ENCODE measurements around the gene GABRR2.
A peak's percentile ranks its signal among the peaks of the same experiment; 100 is the strongest.

The GABRR2 gene

GRCh38 chr6:89339565-89339964 lies 24.5 kb upstream of the GABRR2 start:
- Histone ChIP-seq H3F3A (ENCODE audit: insufficient read depth, low read length) (peaks cover 45% of the 10 kb centered on the region), H3K9me3 (replicated peaks; ENCODE audit: insufficient read depth, low read length) (no peaks in the 10 kb centered on the region), H4K20me1 (ENCODE audit: insufficient read depth, low read length) (peaks cover 14% of the 10 kb centered on the region), H3K4me1 (ENCODE audit: low read length) (peaks cover 33% of the 10 kb centered on the region), H3K27ac (ENCODE audit: low read length) (peak overlapping the region; percentile 32; the same call in 1 of the 2 replicates), H2AFZ (ENCODE audit: low read length) (no peak overlapping the region), H3K4me2 (ENCODE audit: low read depth, low read length) (no peak overlapping the region), H3K27me3 (replicated peaks; ENCODE audit: insufficient read depth, low read length) (no peaks in the 10 kb centered on the region), H3K9ac (ENCODE audit: low read length) (no peak overlapping the region), H3K79me2 (ENCODE audit: low read length) (peaks cover 93% of the 10 kb centered on the region), H3K4me3 (ENCODE audit: low read length) (no peak overlapping the region), H3K36me3 (replicated peaks; ENCODE audit: insufficient read depth, low read length) (peaks cover 40% of the 10 kb centered on the region), H3K9me2 (replicated peaks; ENCODE audit: insufficient read depth, low read length) (no peaks in the 10 kb centered on the region)
- TF ChIP-seq CTCF (IDR thresholded peaks at IDR 0.05; ENCODE audit: low read length), result no peak
- TF ChIP-seq EZH2 (optimal IDR thresholded peaks at IDR 0.05; ENCODE audit: low read depth, low read length), result no peak
- no peak for TF ChIP-seq EZH2phosphoT487 (IDR thresholded peaks at IDR 0.05; ENCODE audit: low read length)
- no peak for DNase-seq

GRCh38 chr6:89335164-89335563 lies 20.1 kb upstream of the GABRR2 start:
- Histone ChIP-seq H3K4me1 (ENCODE audit: low read length) (0 out of 2 replicates have a peak, but pooled peaks cover 5% of the 10 kb centered on the region), H3K4me2 (ENCODE audit: low read depth, low read length) (no peak overlapping the region), H3F3A (ENCODE audit: insufficient read depth, low read length) (peaks cover 27% of the 10 kb centered on the region), H3K4me3 (ENCODE audit: low read length) (no peak overlapping the region), H3K9ac (ENCODE audit: low read length) (no peak overlapping the region), H2AFZ (ENCODE audit: low read length) (no peak overlapping the region), H3K27me3 (replicated peaks; ENCODE audit: insufficient read depth, low read length) (no peaks in the 10 kb centered on the region), H4K20me1 (ENCODE audit: insufficient read depth, low read length) (peaks cover 3% of the 10 kb centered on the region), H3K79me2 (ENCODE audit: low read length) (peaks cover 87% of the 10 kb centered on the region), H3K27ac (ENCODE audit: low read length) (no peak overlapping the region), H3K36me3 (replicated peaks; ENCODE audit: insufficient read depth, low read length) (peaks cover 50% of the 10 kb centered on the region), H3K9me3 (replicated peaks; ENCODE audit: insufficient read depth, low read length) (no peaks in the 10 kb centered on the region), H3K9me2 (replicated peaks; ENCODE audit: insufficient read depth, low read length) (no peaks in the 10 kb centered on the region)
- TF ChIP-seq EZH2phosphoT487 (IDR thresholded peaks at IDR 0.05; ENCODE audit: low read length), result no peak
- DNase-seq, result no peak

DNA sequence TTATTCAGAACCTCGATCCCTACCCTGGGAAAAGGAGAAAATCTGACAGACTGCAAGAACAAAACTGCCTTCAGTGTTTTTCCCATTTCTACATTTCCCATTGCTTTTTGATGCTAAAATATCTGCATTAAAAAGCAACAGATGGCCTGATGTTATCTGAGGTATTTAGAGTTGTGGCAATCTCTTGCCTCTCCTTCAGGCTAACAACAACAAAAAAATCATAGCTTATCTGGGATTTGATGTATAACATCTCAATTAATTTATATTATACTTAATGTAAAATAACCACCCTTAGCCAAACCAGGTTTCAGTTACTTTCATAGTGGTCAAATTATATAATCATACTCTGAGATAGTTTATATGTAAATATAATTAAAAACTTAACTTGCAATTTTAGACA lies 15.8 kb upstream of the GABRR2 start:
- H3K27ac ChIP-seq (ENCODE audit: low read length), result no peak overlapping the region
- H3K4me2 ChIP-seq (ENCODE audit: low read depth, low read length), result no peak overlapping the region
- no peaks in the 10 kb centered on the region for H3K9me3 ChIP-seq (replicated peaks; ENCODE audit: insufficient read depth, low read length)
- H2AFZ ChIP-seq (ENCODE audit: low read length), result no peak overlapping the region
- DNase-seq, result no peak
- H3K36me3 ChIP-seq (replicated peaks; ENCODE audit: insufficient read depth, low read length), result peaks cover 70% of the 10 kb centered on the region
- peaks cover 81% of the 10 kb centered on the region for H3K79me2 ChIP-seq (ENCODE audit: low read length)
- peaks cover 51% of the 10 kb centered on the region for H3F3A ChIP-seq (ENCODE audit: insufficient read depth, low read length)
- H3K4me3 ChIP-seq (ENCODE audit: low read length), result no peak overlapping the region
- no peak overlapping the region for H3K9ac ChIP-seq (ENCODE audit: low read length)
- no peaks in the 10 kb centered on the region for H3K4me1 ChIP-seq (ENCODE audit: low read length)
- no peaks in the 10 kb centered on the region for H3K9me2 ChIP-seq (replicated peaks; ENCODE audit: insufficient read depth, low read length)
- no peaks in the 10 kb centered on the region for H3K27me3 ChIP-seq (replicated peaks; ENCODE audit: insufficient read depth, low read length)
- TF ChIP-seq EZH2 (optimal IDR thresholded peaks at IDR 0.05; ENCODE audit: low read depth, low read length), result no peak
- TF ChIP-seq CTCF (IDR thresholded peaks at IDR 0.05; ENCODE audit: low read length), result no peak
- TF ChIP-seq EZH2phosphoT487 (IDR thresholded peaks at IDR 0.05; ENCODE audit: low read length), result no peak
- H4K20me1 ChIP-seq (ENCODE audit: insufficient read depth, low read length), result peaks cover 5% of the 10 kb centered on the region

DNA sequence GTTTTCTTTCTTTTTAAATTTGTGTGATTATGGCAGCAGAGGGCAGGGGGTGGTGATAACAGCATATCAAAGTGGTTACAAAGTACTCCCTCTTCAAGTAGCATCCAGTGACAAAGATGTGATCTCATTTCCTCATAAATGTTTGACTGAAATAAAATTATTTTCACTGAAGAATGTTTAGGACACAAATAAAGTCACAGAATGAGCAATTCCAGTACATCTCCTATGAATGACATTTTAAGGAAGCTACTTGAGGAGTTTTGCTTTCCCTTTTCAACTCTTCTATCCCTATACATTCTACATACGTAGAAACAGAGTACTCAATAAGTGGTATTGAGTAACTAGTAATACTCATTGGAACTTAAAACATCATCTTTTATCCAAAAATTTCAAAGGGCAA lies 13.9 kb upstream of the GABRR2 start:
- Histone ChIP-seq H3K27me3 (replicated peaks; ENCODE audit: insufficient read depth, low read length) (no peaks in the 10 kb centered on the region), H3K79me2 (ENCODE audit: low read length) (peaks cover 67% of the 10 kb centered on the region), H3K36me3 (replicated peaks; ENCODE audit: insufficient read depth, low read length) (peaks cover 60% of the 10 kb centered on the region), H3K9me3 (replicated peaks; ENCODE audit: insufficient read depth, low read length) (no peaks in the 10 kb centered on the region), H3K4me3 (ENCODE audit: low read length) (no peak overlapping the region), H2AFZ (ENCODE audit: low read length) (no peak overlapping the region), H3K9ac (ENCODE audit: low read length) (no peak overlapping the region), H3K4me1 (ENCODE audit: low read length) (no peaks in the 10 kb centered on the region), H3K9me2 (replicated peaks; ENCODE audit: insufficient read depth, low read length) (no peaks in the 10 kb centered on the region), H3K4me2 (ENCODE audit: low read depth, low read length) (no peak overlapping the region), H3F3A (ENCODE audit: insufficient read depth, low read length) (peaks cover 60% of the 10 kb centered on the region), H3K27ac (ENCODE audit: low read length) (no peak overlapping the region), H4K20me1 (ENCODE audit: insufficient read depth, low read length) (peaks cover 5% of the 10 kb centered on the region; the same call in 1 of the 2 replicates)
- TF ChIP-seq EZH2 (optimal IDR thresholded peaks at IDR 0.05; ENCODE audit: low read depth, low read length) (no peak), CTCF (IDR thresholded peaks at IDR 0.05; ENCODE audit: low read length) (no peak), EZH2phosphoT487 (IDR thresholded peaks at IDR 0.05; ENCODE audit: low read length) (no peak)
- DNase-seq, result no peak
